Heart right ventricle (tissue), 16 donors: Measurements from ENCODE around the gene PLEKHH3. TPM values are rescaled to one million over a fixed set of nuclear protein-coding genes. Genes with fewer than 3 reads are reported as not detected.

Source experiments
- ATAC-seq, 8 donors: fragments of 200-7000 bp; cut with Tn5 transposase; one replicate each; pipeline ENCODE4 v1.9.1; 2020; ENCODE audit warnings: mild to moderate bottlenecking in 8 of 8, moderate library complexity in 8 of 8, moderate number of reproducible peaks in 1 of 8
- DNase-seq, 2 donors: peaks; one replicate each; pipeline ENCODE4 v3.0.0-alpha.2; 2020
- H3K27ac ChIP-seq, 10 donors: fragments of 200-600 bp; sonication (generic) in 2 of 10; one replicate each; pipeline versions ENCODE4 v1.5.0 to v1.8.0; 2020 to 2022; ENCODE audit warnings: mild to moderate bottlenecking in 3 of 10
- H3K27me3 ChIP-seq, 7 donors: fragments of 200-600 bp; one replicate each; pipeline ENCODE4 v1.8.0; 2021 to 2022; ENCODE audit warnings: mild to moderate bottlenecking in 2 of 7
- H3K36me3 ChIP-seq, 9 donors: fragments of 200-600 bp; sonication (generic) in 1 of 9; one replicate each; pipeline versions ENCODE4 v1.5.0 to v1.8.0; 2020 to 2022; ENCODE audit warnings: mild to moderate bottlenecking in 2 of 9
- H3K4me1 ChIP-seq, 9 donors: fragments of 200-600 bp; sonication (generic) in 1 of 9; one replicate each; pipeline versions ENCODE4 v1.5.0 to v1.8.0; 2020 to 2022; ENCODE audit warnings: mild to moderate bottlenecking in 4 of 9
- H3K4me3 ChIP-seq, 10 donors: fragments of 200-600 bp; sonication (generic) in 2 of 10; one replicate each; pipeline versions ENCODE4 v1.5.0 to v1.8.0; 2020 to 2022; ENCODE audit warnings: mild to moderate bottlenecking in 7 of 10, moderate library complexity in 2 of 10
- H3K9me3 ChIP-seq, 11 donors: fragments of 200-600 bp in 10 of 11; sonication (generic) in 2 of 11; one replicate each; pipeline versions ENCODE4 v1.5.0 to v1.8.0; 2013 to 2022; ENCODE audit warnings: mild to moderate bottlenecking in 2 of 11, control low read depth in 1 of 11, moderate library complexity in 1 of 11
- CTCF ChIP-seq, 9 donors: fragments of 200-600 bp; sonication (generic) in 2 of 9; IDR thresholded peaks; one replicate each; pipeline versions ENCODE4 v1.5.0 to v1.8.0; 2021 to 2022; ENCODE audit warnings: antibody characterized with exemption in 9 of 9, mild to moderate bottlenecking in 5 of 9, moderate library complexity in 1 of 9
- WGBS, 2 donors: extraction: QIAGEN DNeasy Blood & Tissue Kit; methylation state at CpG; one replicate each; pipeline ENCODE4 v1.1.7; 2013; ENCODE audit warnings: inconsistent platforms in 1 of 2; 5-methylcytosine and 5-hydroxymethylcytosine counted together
- intact Hi-C, 10 donors: fragments of 100-400 bp; cut with DNase I; formaldehyde crosslinking; loops; one replicate each; pipeline versions ENCODE4 v1.11.1 to v1.14.2; 2022
- polyA plus RNA-seq, 2 donors: library from polyadenylated mRNA; stranded (reverse); fragments of 200-250 nt; gene quantifications; one replicate each; pipeline ENCODE4 v1.2.3, GENCODE V29; 2013
- total RNA-seq, 10 donors: library from RNA; stranded (reverse); fragmentation: NEBNext Ultra II Directional in 3 of 10; extraction: Animal tissue kit (Norgen Biotek cat#: 25700) in 3 of 10; gene quantifications; one replicate each; pipeline versions ENCODE4 v1.2.1 to v1.2.4, GENCODE V29; 2021 to 2023
- donor health status: Arrhythmogenic right ventricular cardiomyopathy.
- donor health status: ischemic (EF 13 %, LVEDD 7.1; RV severe dilation, severe dysfunction).
- donor health status: healthy with polysubstance abuse.
- donor health status: DM: no; HTN: yes; CAD: no.
- donor health status: DM: no; HTN: no; CAD: no.
- donor health status: ischemic (EF 25% LVEDD 6.9; RV normal size, moderate dysfunction).
- donor health status: ischemic (EF 25% LVEDD 5.7; RV mildly dilated, moderate dysfunction).
- donor health status: healthy.
- donor health status: DM: yes; HTN: yes; CAD: no.
- donor health status: Ischemic cardiomyopathy.
- donor health status: ischemic (EF 35%, LVEDD 5.7; RV mildly dilated, moderate dysfunction).
- donor health status: nonischemic (EF 11% LVEDD 7.7; RV severe dilation, severe dysfunction).
- donor health status: DM: yes; HTN: yes; CAD: no.
- donor health status: PGD.
- donor health status: ischemic (EF 29% LVEDD 5.4; RV normal size, mild dysfunction).
- donor health status: nonischemic (EF 23%, LVEDD 6.1; RV moderate dilation, normal function).

The PLEKHH3 gene
- total and polyA plus RNA-seq, 12 donors, result 12.8 to 42.1 (median 22.8) TPM

- no peaks in the 10 kb centered on the region for H3K9me3 ChIP-seq
- no peak overlapping the region for H3K4me3 ChIP-seq
- no peak overlapping the region for H3K27ac ChIP-seq
- no peak for TF ChIP-seq CTCF (IDR thresholded peaks at IDR 0.05)
- 79 to 81% methylated on average over 27 of the region's 27 CpGs for WGBS, 2 donors
- DNase-seq (no peak), ATAC-seq (no peak)
- H3K4me1 ChIP-seq, result peaks cover 10 to 24% (median 15%) of the 10 kb centered on the region in 9 donors
- peaks cover 0 to 86% (median 17%) of the 10 kb centered on the region in 9 donors for H3K36me3 ChIP-seq
- intact Hi-C loops, result loop anchor here in 3 of 10 donors (10.0 kb wide), 3 partner anchors 73 to 113 kb away; partner anchors contain the start of gene PSMC3IP (in 1 of the 3)
- peaks cover 0 to 14% (median 0%) of the 10 kb centered on the region in 7 donors for H3K27me3 ChIP-seq
Measured at GRCh38 chr17:42687707-42688320, 11.0 kb upstream of the PLEKHH3 start.

DNA sequence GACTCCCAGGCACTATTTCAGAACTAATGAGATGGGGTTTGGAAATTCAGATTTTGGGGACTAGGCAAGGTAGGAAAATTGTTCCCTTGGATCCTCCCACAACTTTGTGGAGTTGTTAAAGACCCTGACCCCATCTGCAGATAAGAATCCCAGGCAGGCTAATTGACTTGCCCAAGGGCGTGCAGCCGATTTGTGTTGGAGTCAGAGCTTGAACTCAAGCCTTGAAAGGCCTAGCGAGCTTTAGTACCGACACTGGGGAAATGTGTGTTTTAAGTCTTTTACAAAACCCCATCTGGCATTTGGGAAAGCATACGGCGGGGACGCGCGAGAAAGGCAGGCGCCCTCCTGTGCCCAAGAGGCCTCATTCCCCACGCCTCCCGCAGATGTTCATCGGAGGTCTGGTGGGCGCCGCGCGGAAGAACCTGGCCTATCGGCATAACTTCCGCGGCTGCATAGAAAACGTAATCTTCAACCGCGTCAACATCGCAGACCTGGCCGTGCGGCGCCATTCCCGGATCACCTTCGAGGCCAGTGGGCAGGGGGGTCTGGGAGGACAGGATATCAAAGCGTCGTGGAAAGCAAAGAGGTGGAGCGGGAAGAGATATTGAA is 9.8 kb upstream of the PLEKHH3 start:
- TF ChIP-seq CTCF (IDR thresholded peaks at IDR 0.05), result no peak
- no peak overlapping the region for H3K4me3 ChIP-seq
- intact Hi-C loops, result loop anchor here in 3 of 10 donors (10.0 kb wide), 3 partner anchors 72 to 112 kb away; partner anchors contain the start of gene PSMC3IP (in 1 of the 3)
- peaks cover 0 to 74% (median 17%) of the 10 kb centered on the region in 9 donors for H3K36me3 ChIP-seq
- 78 to 81% methylated on average over 32 of the region's 32 CpGs for WGBS, 2 donors
- DNase-seq, result no peak
- peaks cover 0 to 26% (median 0%) of the 10 kb centered on the region in 7 donors for H3K27me3 ChIP-seq
- H3K9me3 ChIP-seq, result no peaks in the 10 kb centered on the region
- no peak overlapping the region for H3K27ac ChIP-seq
- peaks cover 16 to 36% (median 26%) of the 10 kb centered on the region in 9 donors for H3K4me1 ChIP-seq
- ATAC-seq, result no peak

DNA sequence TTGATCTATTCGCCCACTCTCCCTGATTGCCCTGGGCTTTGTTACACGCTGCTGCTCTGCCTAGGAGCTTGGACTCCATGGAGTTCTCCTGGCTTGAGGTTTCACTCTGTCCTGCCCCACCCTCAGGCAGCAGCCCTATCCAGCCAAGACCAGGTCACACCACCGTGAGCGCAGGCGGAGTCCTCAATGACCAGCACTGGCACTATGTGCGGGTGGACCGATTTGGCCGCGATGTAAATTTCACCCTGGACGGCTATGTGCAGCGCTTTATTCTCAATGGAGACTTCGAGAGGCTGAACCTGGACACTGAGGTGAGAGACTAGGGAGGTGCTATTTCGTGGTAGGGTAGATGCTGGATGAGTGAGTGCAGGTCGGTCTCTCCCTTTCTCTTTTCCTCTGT is 9.0 kb upstream of the PLEKHH3 start:
- peaks cover 0 to 66% (median 17%) of the 10 kb centered on the region in 9 donors for H3K36me3 ChIP-seq
- H3K4me3 ChIP-seq, result no peak overlapping the region
- intact Hi-C loops, result loop anchor here in 3 of 10 donors (10.0 kb wide), 3 partner anchors 71 to 111 kb away; partner anchors contain the start of gene PSMC3IP (in 1 of the 3)
- no peak for TF ChIP-seq CTCF (IDR thresholded peaks at IDR 0.05)
- peaks cover 0 to 31% (median 0%) of the 10 kb centered on the region in 7 donors for H3K27me3 ChIP-seq
- H3K9me3 ChIP-seq, result no peaks in the 10 kb centered on the region
- DNase-seq (no peak), ATAC-seq (no peak)
- peaks cover 16 to 42% (median 31%) of the 10 kb centered on the region in 9 donors for H3K4me1 ChIP-seq
- no peak overlapping the region for H3K27ac ChIP-seq
- WGBS, 2 donors, result 81 to 83% methylated on average over 14 of the region's 14 CpGs

GRCh38 chr17:42684929-42685556 is 8.2 kb upstream of the PLEKHH3 start:
- H3K27ac ChIP-seq, result no peak overlapping the region
- DNase-seq (no peak), ATAC-seq (no peak)
- peaks cover 0 to 31% (median 0%) of the 10 kb centered on the region in 7 donors for H3K27me3 ChIP-seq
- TF ChIP-seq CTCF (IDR thresholded peaks at IDR 0.05), result no peak
- peaks cover 20 to 45% (median 39%) of the 10 kb centered on the region in 9 donors for H3K4me1 ChIP-seq
- H3K9me3 ChIP-seq, result no peaks in the 10 kb centered on the region
- H3K4me3 ChIP-seq, result no peak overlapping the region
- 84 to 87% methylated on average over 50 of the region's 50 CpGs for WGBS, 2 donors
- H3K36me3 ChIP-seq, result peaks cover 0 to 58% (median 13%) of the 10 kb centered on the region in 9 donors
- intact Hi-C loops, result loop anchor here in 3 of 10 donors (10.0 kb wide), 3 partner anchors 70 to 110 kb away; partner anchors contain the start of gene PSMC3IP (in 1 of the 3)
